Omental fat pad (tissue), 4 donors: ENCODE measurements around the gene N4BP2L1. TPM values are rescaled to one million over a fixed set of nuclear protein-coding genes. Genes with fewer than 3 reads are reported as not detected.
"Not testable (repeated sequence)": the region's sequence is repeated elsewhere in the genome, so short reads cannot be mapped to it uniquely, and the experiment has no call there.

Experiments used
- ATAC-seq: fragments of 150-250 bp; one replicate; pipeline ENCODE4 v1.9.1; 2016; ENCODE audit warnings: mild to moderate bottlenecking, moderate library complexity; ENCODE audit not compliant: low FRiP score
- DNase-seq: peaks from one replicate; pipeline ENCODE4 v3.0.0-alpha.2; 2019; ENCODE audit warnings: low spot score
- CTCF ChIP-seq, 3 donors: fragments of 450-650 bp; IDR thresholded peaks; one replicate each; pipeline ENCODE4 v1.5.1; 2016 to 2017; ENCODE audit warnings: antibody characterized with exemption in 3 of 3, mild to moderate bottlenecking in 3 of 3, moderate library complexity in 2 of 3
- small RNA-seq: library from RNA; depleted of rRNA; stranded (forward); fragments of <200 nt; gene quantifications from one replicate; pipeline ENCODE3, GENCODE V24; 2016
- total RNA-seq, 4 donors: library from RNA; depleted of rRNA; stranded (reverse); fragments of >200 nt; gene quantifications; one replicate each; pipeline ENCODE4 v1.1.0, GENCODE V29; 2016

The N4BP2L1 gene
- total RNA-seq, 4 donors from 2014 or later: 10.6 to 28.4 (median 16.3) TPM

DNA sequence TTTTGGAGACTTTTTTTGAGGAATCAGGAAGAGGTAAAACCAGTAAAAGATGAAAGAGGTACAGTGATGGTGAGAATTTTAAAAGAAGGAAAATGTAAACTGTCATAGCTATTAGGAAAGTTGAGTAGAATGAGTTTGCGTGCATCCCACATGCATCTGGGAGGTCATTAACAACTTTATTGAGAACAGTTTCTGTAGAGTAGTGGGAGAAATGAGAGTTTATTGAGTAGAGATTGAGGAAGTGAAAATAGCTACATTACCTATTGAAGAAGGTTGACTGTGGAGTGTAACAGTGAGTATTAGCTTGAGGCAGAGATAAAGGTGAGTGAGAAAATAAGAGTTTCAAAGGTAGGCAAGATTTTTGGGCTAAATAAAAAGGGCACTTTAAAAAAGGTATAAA lies 73.9 kb downstream of the N4BP2L1 start:
- DNase-seq (no peak), ATAC-seq (no peak)
- no peak for TF ChIP-seq CTCF (IDR thresholded peaks at IDR 0.05)

- not testable (repeated sequence) for ATAC-seq, DNase-seq
These were observed 77.0 kb downstream of the N4BP2L1 start for GRCh38 chr13:32350839-32351441.

Small RNA genes lying within 50 kb of the gene (small RNA-seq; reads per million reads assigned to genes)
- gene RF00190: not detected

Other genes starting within 250 kb of the N4BP2L1 start
- not detected for gene ZAR1L, start 112.8 kb downstream of the N4BP2L1 start, total RNA-seq
- gene BRCA2, start 112.6 kb downstream of the N4BP2L1 start, total RNA-seq: 1 to 10 TPM; 2.0 to 3.3 (median 2.5) TPM
- gene N4BP2L2, start 110.7 kb upstream of the N4BP2L1 start, total RNA-seq: 100 to 1,000 TPM in 3 of 4 donors, 10 to 100 TPM in 1; 95.2 to 202 (median 136) TPM
- gene PDS5B, start 158.3 kb upstream of the N4BP2L1 start, total RNA-seq: 10 to 100 TPM; 20.4 to 55.0 (median 25.8) TPM